Thyroid gland (tissue), 4 donors: ENCODE data around the gene LRRC7. TPM values are rescaled to one million over a fixed set of nuclear protein-coding genes. Genes with fewer than 3 reads are reported as not detected.

ENCODE experiments used
- DNase-seq, 2 donors: peaks; one replicate each; pipeline ENCODE4 v3.0.0-alpha.2; 2019
- H3K27ac ChIP-seq, 3 donors: fragments of 200-600 bp; sonication (generic); 1 replicate in 2 of 3; 2 replicates in 1 of 3; pipeline ENCODE4 v1.5.1; 2016 to 2019; ENCODE audit warnings: mild to moderate bottlenecking in 1 of 3, moderate library complexity in 1 of 3
- H3K27me3 ChIP-seq: fragments of 200-600 bp; sonication (generic); one replicate; pipeline ENCODE4 v1.5.1; 2019
- H3K36me3 ChIP-seq, 2 donors: fragments of 200-600 bp; sonication (generic); one replicate each; pipeline ENCODE4 v1.5.1; 2016 to 2019
- H3K4me1 ChIP-seq, 2 donors: fragments of 200-600 bp; sonication (generic); one replicate each; pipeline ENCODE4 v1.5.1; 2017 to 2019
- H3K4me3 ChIP-seq, 3 donors: fragments of 200-600 bp; sonication (generic); replicated peaks in 1 of 3; 1 replicate in 2 of 3; 2 replicates in 1 of 3; pipeline ENCODE4 v1.5.1; 2016; ENCODE audit warnings: mild to moderate bottlenecking in 1 of 3
- H3K9me3 ChIP-seq: fragments of 200-600 bp; sonication (generic); one replicate; pipeline ENCODE4 v1.5.1; 2017
- CTCF ChIP-seq, 6 experiments: fragments of 200-600 bp in 3 of 6; fragments of 450-650 bp in 3 of 6; sonication (generic) in 3 of 6; IDR thresholded peaks; one replicate each; pipeline ENCODE4 v1.5.1; 2016 to 2019; ENCODE audit warnings: antibody characterized with exemption in 6 of 6, mild to moderate bottlenecking in 2 of 6, inconsistent platforms in 1 of 6, moderate library complexity in 1 of 6
- POLR2A ChIP-seq, 2 donors: fragments of 450-650 bp; IDR thresholded peaks; one replicate each; pipeline ENCODE4 v1.6.1; 2017; ENCODE audit warnings: antibody characterized with exemption in 2 of 2, mild to moderate bottlenecking in 2 of 2, moderate library complexity in 1 of 2
- WGBS, 2 donors: methylation state at CpG; one replicate each; pipeline ENCODE4 v1.1.5; 2017; 5-methylcytosine and 5-hydroxymethylcytosine counted together
- intact Hi-C: fragments of 100-400 bp; cut with DNase I; formaldehyde crosslinking; loops from one replicate; pipeline ENCODE4 v1.15.1; 2023
- total RNA-seq, 4 donors: library from RNA; depleted of rRNA; stranded (reverse); fragments of >200 nt; gene quantifications; one replicate each; pipeline ENCODE4 v1.2.3, GENCODE V29; 2016

The LRRC7 gene
- total RNA-seq, 4 donors from 2014 or later: 7.9 to 31.7 (median 18.7) TPM

- Histone ChIP-seq H3K27me3 (no peaks in the 10 kb centered on the region), H3K4me3 (peak overlapping the region; percentile 10 to 71 (median 56)), H3K36me3 (no peaks in the 10 kb centered on the region), H3K4me1 (peaks cover 0 to 4% of the 10 kb centered on the region in 2 donors), H3K9me3 (no peaks in the 10 kb centered on the region), H3K27ac (peak overlapping the region in 1 of 3 donors; percentile 45)
- WGBS, 2 donors: 2 to 3% methylated on average over 12 of the region's 12 CpGs
- DNase-seq: peak; percentile 27
- intact Hi-C loops: no loop called here
- no peak for TF ChIP-seq CTCF (IDR thresholded peaks at IDR 0.05)
- TF ChIP-seq POLR2A (IDR thresholded peaks at IDR 0.05): no peak
Measured at GRCh38 chr1:69569175-69569541, 1.4 kb downstream of the LRRC7 start.

GRCh38 chr1:69569576-69570328 lies 2.0 kb downstream of the LRRC7 start:
- Histone ChIP-seq H3K36me3 (no peaks in the 10 kb centered on the region), H3K4me3 (peak overlapping the region; percentile 10 to 71 (median 56)), H3K27ac (peak overlapping the region in 2 of 3 donors; percentile 17 to 45), H3K27me3 (no peaks in the 10 kb centered on the region), H3K9me3 (no peaks in the 10 kb centered on the region), H3K4me1 (peaks cover 0 to 4% of the 10 kb centered on the region in 2 donors)
- peak; percentile 44 to 60 for DNase-seq
- intact Hi-C loops: no loop called here
- 3 to 4% methylated on average over 26 of the region's 26 CpGs for WGBS, 2 donors
- TF ChIP-seq CTCF (IDR thresholded peaks at IDR 0.05) (no peak), POLR2A (IDR thresholded peaks at IDR 0.05) (peak in 1 of 2 donors; percentile 3)

DNA sequence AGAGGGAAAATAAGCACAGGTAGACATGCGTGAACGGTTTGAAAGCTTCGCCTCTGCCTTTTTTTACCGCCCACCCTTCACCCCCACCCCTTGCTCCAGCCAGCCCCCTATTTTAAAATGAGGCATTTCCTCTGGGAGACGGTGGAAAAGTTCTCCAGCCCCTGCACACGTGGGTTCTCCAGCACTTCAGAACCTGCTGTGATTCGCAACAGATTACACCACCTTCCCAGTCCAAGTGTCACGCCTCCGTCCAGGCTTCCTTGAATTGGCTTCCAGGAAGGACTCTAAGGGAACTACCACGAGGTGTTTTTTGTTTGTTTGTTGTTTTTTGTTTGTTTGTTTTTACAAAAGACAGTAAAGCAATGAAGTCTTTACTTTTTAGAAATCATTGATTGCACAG lies 2.6 kb downstream of the LRRC7 start:
- WGBS, 2 donors: 36 to 39% methylated on average over 10 of the region's 10 CpGs
- Histone ChIP-seq H3K27me3 (no peaks in the 10 kb centered on the region), H3K4me3 (peak overlapping the region in 2 of 3 donors; percentile 56 to 71), H3K36me3 (no peaks in the 10 kb centered on the region), H3K4me1 (peaks cover 0 to 4% of the 10 kb centered on the region in 2 donors), H3K27ac (peak overlapping the region in 2 of 3 donors; percentile 17 to 45), H3K9me3 (no peaks in the 10 kb centered on the region)
- DNase-seq: peak; percentile 75 to 76
- intact Hi-C loops: no loop called here
- no peak for TF ChIP-seq CTCF (IDR thresholded peaks at IDR 0.05)
- peak in 1 of 2 donors; percentile 13 for TF ChIP-seq POLR2A (IDR thresholded peaks at IDR 0.05)

- no peaks in the 10 kb centered on the region for H3K9me3 ChIP-seq
- no peaks in the 10 kb centered on the region for H3K36me3 ChIP-seq
- no peaks in the 10 kb centered on the region for H3K4me1 ChIP-seq
- TF ChIP-seq CTCF (IDR thresholded peaks at IDR 0.05) (no peak), POLR2A (IDR thresholded peaks at IDR 0.05) (no peak)
- intact Hi-C loops: no loop called here
- no peak for DNase-seq
- no peak overlapping the region for H3K4me3 ChIP-seq
- no peak overlapping the region for H3K27ac ChIP-seq
- 86 to 88% methylated on average over 2 of the region's 2 CpGs for WGBS, 2 donors
- no peaks in the 10 kb centered on the region for H3K27me3 ChIP-seq
Measured at GRCh38 chr1:69572921-69573320, 5.2 kb downstream of the LRRC7 start.

DNA sequence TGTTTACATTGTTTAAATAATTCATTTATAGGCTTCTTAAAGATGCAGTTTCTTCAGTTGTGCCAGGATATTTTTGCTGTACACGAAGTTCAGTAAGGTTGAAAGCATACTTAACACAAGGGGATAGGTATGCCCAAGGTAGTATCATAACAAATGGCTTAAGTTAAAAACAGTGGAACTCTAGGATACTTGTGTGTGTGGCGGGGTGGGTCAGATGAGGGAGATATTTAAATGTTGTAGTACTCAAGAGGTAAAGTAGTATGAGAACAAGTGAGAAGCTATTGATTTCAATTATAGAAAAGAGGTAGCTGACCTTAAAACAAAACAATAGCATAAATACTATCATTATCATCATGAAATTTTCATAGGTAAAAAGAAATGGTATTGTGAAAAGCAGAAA lies 6.2 kb downstream of the LRRC7 start:
- Histone ChIP-seq H3K36me3 (no peaks in the 10 kb centered on the region), H3K27ac (no peak overlapping the region), H3K4me3 (no peak overlapping the region), H3K9me3 (no peaks in the 10 kb centered on the region), H3K27me3 (no peaks in the 10 kb centered on the region), H3K4me1 (no peaks in the 10 kb centered on the region)
- intact Hi-C loops: no loop called here
- TF ChIP-seq POLR2A (IDR thresholded peaks at IDR 0.05) (no peak), CTCF (IDR thresholded peaks at IDR 0.05) (no peak)
- WGBS, 2 donors: 39 to 40% methylated on average over 2 of the region's 2 CpGs
- peak; percentile 61 to 65 for DNase-seq
